Uterus (tissue), 4 donors: ENCODE results near the gene KCNIP1. TPM values are rescaled to one million over a fixed set of nuclear protein-coding genes. Genes with fewer than 3 reads are reported as not detected.

ENCODE experiments used
- DNase-seq, 2 donors: peaks; one replicate each; pipeline ENCODE4 v3.0.0-alpha.2; 2019 to 2020
- H3K27ac ChIP-seq, 2 donors: fragments of 200-600 bp; sonication (generic); 1 replicate in 1 of 2; 2 replicates in 1 of 2; pipeline ENCODE4 v1.5.1; 2016 to 2018
- H3K27me3 ChIP-seq, 2 donors: fragments of 200-600 bp; sonication (generic); one replicate each; pipeline ENCODE4 v1.5.1; 2018 to 2019; ENCODE audit warnings: control low read depth in 1 of 2
- H3K36me3 ChIP-seq, 2 donors: fragments of 200-600 bp; sonication (generic); one replicate each; pipeline ENCODE4 v1.5.1; 2019; ENCODE audit warnings: control low read depth in 1 of 2
- H3K4me1 ChIP-seq, 2 donors: fragments of 200-600 bp; sonication (generic); one replicate each; pipeline ENCODE4 v1.5.1; 2018 to 2019; ENCODE audit warnings: control low read depth in 1 of 2
- H3K4me3 ChIP-seq, 2 donors: fragments of 200-600 bp; sonication (generic); 1 replicate in 1 of 2; 2 replicates in 1 of 2; pipeline ENCODE4 v1.5.1; 2018 to 2019; ENCODE audit warnings: mild to moderate bottlenecking in 1 of 2
- H3K9me3 ChIP-seq, 2 donors: fragments of 200-600 bp; sonication (generic); one replicate each; pipeline ENCODE4 v1.5.1; 2019; ENCODE audit warnings: control low read depth in 1 of 2
- CTCF ChIP-seq, 4 experiments: fragments of 200-600 bp in 2 of 4; fragments of 450-650 bp in 2 of 4; sonication (generic) in 2 of 4; IDR thresholded peaks; one replicate each; pipeline ENCODE4 v1.5.1; 2016 to 2019; ENCODE audit warnings: antibody characterized with exemption in 4 of 4, mild to moderate bottlenecking in 2 of 4, moderate library complexity in 1 of 4
- POLR2A ChIP-seq, 2 donors: fragments of 450-650 bp; IDR thresholded peaks; one replicate each; pipeline ENCODE4 v1.6.1; 2016; ENCODE audit warnings: antibody characterized with exemption in 2 of 2, mild to moderate bottlenecking in 1 of 2, moderate library complexity in 1 of 2
- intact Hi-C: fragments of 100-400 bp; cut with DNase I; formaldehyde crosslinking; loops from one replicate; pipeline ENCODE4 v1.15.1; 2023; ENCODE audit warnings: low total_unique reads
- total RNA-seq, 4 donors: library from RNA; depleted of rRNA in 3 of 4; stranded (reverse); fragments of >200 nt in 3 of 4; gene quantifications; one replicate each; pipeline versions ENCODE4 v1.1.0 to v1.2.4, GENCODE V29; 2014 to 2023
- donor health status: DM: yes; HTN: yes; CAD: no.

KCNIP1 gene
- total RNA-seq, 4 donors from 2014 or later = 1.3 to 7.0 (median 3.9) TPM

GRCh38 chr5:170636801-170637477 is 133.1 kb downstream of the KCNIP1 start:
- Histone ChIP-seq H3K4me3 (no peak overlapping the region), H3K36me3 (no peaks in the 10 kb centered on the region), H3K9me3 (no peaks in the 10 kb centered on the region), H3K4me1 (peaks cover 0 to 9% of the 10 kb centered on the region in 2 donors), H3K27ac (no peak overlapping the region), H3K27me3 (no peaks in the 10 kb centered on the region)
- intact Hi-C loops = no loop called here
- TF ChIP-seq POLR2A (IDR thresholded peaks at IDR 0.05) (no peak), CTCF (IDR thresholded peaks at IDR 0.05) (no peak)
- no peak for DNase-seq

GRCh38 chr5:170638051-170638450 is 134.2 kb downstream of the KCNIP1 start:
- Histone ChIP-seq H3K27ac (no peak overlapping the region), H3K4me3 (no peak overlapping the region), H3K36me3 (no peaks in the 10 kb centered on the region), H3K27me3 (no peaks in the 10 kb centered on the region), H3K9me3 (no peaks in the 10 kb centered on the region), H3K4me1 (peaks cover 0 to 6% of the 10 kb centered on the region in 2 donors)
- no peak for DNase-seq
- intact Hi-C loops = no loop called here
- TF ChIP-seq CTCF (IDR thresholded peaks at IDR 0.05) (no peak), POLR2A (IDR thresholded peaks at IDR 0.05) (no peak)

GRCh38 chr5:170638454-170639220 is 134.8 kb downstream of the KCNIP1 start:
- intact Hi-C loops = no loop called here
- TF ChIP-seq POLR2A (IDR thresholded peaks at IDR 0.05) (no peak), CTCF (IDR thresholded peaks at IDR 0.05) (peak; percentile 64 to 83 (median 70))

GRCh38 chr5:170639221-170639925 is 135.6 kb downstream of the KCNIP1 start:
- intact Hi-C loops = no loop called here
- no peak for TF ChIP-seq CTCF (IDR thresholded peaks at IDR 0.05)
- no peak for TF ChIP-seq POLR2A (IDR thresholded peaks at IDR 0.05)
- Histone ChIP-seq H3K4me3 (no peak overlapping the region), H3K27ac (no peak overlapping the region), H3K9me3 (no peaks in the 10 kb centered on the region), H3K27me3 (no peaks in the 10 kb centered on the region), H3K4me1 (no peaks in the 10 kb centered on the region), H3K36me3 (no peaks in the 10 kb centered on the region)
- DNase-seq = no peak

More at GRCh38 chr5:170638454-170639220, 134.8 kb downstream of the KCNIP1 start:
- Histone ChIP-seq H3K27me3 (no peaks in the 10 kb centered on the region), H3K4me1 (peaks cover 0 to 6% of the 10 kb centered on the region in 2 donors), H3K36me3 (no peaks in the 10 kb centered on the region), H3K9me3 (no peaks in the 10 kb centered on the region), H3K4me3 (no peak overlapping the region), H3K27ac (no peak overlapping the region)
- DNase-seq = peak; percentile 51 to 60
